H1 (cell line): ENCODE measurements around the gene RPL13A. TPM values are rescaled to one million over a fixed set of nuclear protein-coding genes. Genes with fewer than 3 reads are reported as not detected.

ENCODE experiments used
- RAD21 ChIP-seq, 2 experiments: IDR thresholded peaks in 1 of 2; conservative IDR thresholded peaks in 1 of 2; 2 replicates each; pipeline ENCODE4 v1.6.1; 2011; ENCODE audit warnings: low read depth in 2 of 2, low read length in 2 of 2, improper control_type of control experiment in 1 of 2, inconsistent platforms in 1 of 2, mild to moderate bottlenecking in 1 of 2, moderate library complexity in 1 of 2
- SIRT6 ChIP-seq: IDR thresholded peaks from one replicate; pipeline ENCODE4 v1.7.1; 2012; ENCODE audit warnings: low read length, inconsistent platforms
- TAF7 ChIP-seq: optimal IDR thresholded peaks from 2 replicates; pipeline ENCODE3; 2011; ENCODE audit warnings: low read depth, mild to moderate bottlenecking, inconsistent platforms, low read length, moderate library complexity, borderline replicate concordance
- polyA plus RNA-seq, 7 experiments: library from polyadenylated mRNA; depleted of rRNA in 3 of 7; stranded (reverse) in 5 of 7; unstranded in 2 of 7; fragments of >200 nt in 5 of 7; fragments of 200-250 nt in 2 of 7; gene quantifications; 1 replicate in 5 of 7; 2 replicates in 1 of 7; 4 replicates in 1 of 7; pipeline versions ENCODE4 v1.2.1 to v1.2.3, GENCODE V29; 2011 to 2013; ENCODE audit warnings: missing spikeins in 2 of 7, mixed read lengths in 2 of 7
- total RNA-seq: library from RNA; stranded (reverse); fragmentation: NEBNext Ultra II Directional; extraction: Animal tissue kit (Norgen Biotek cat#: 25700); gene quantifications from 2 replicates; pipeline ENCODE4 v1.2.1, GENCODE V29; 2021

Gene RPL13A
- total and polyA plus RNA-seq, 2 of the 8 experiments (the other 6 are each of a cell fraction or from before 2014, with no cell fraction given), result 3,305 to 8,868 TPM

- TF ChIP-seq RAD21 (IDR thresholded peaks at IDR 0.05 in 1 of 2, conservative IDR thresholded peaks at IDR 0.05 in 1 of 2; ENCODE audit: low read depth in 2 of 2, low read length in 2 of 2) (no peak), TAF7 (no peak), SIRT6 (no peak)
- TF ChIP-seq, all 59 proteins: peak for 3
These were observed 16.2 kb downstream of the RPL13A start (continued) for GRCh38 chr19:49503582-49503962.
